GM18951 (cell line): ENCODE measurements around the gene CD160.

Experiments
- POLR2A ChIP-seq: IDR thresholded peaks from 4 replicates; pipeline ENCODE4 v1.6.1; 2011; ENCODE audit warnings: mild to moderate bottlenecking; ENCODE audit not compliant: insufficient read length, insufficient read depth; ENCODE audit errors: extremely low read depth
- in situ Hi-C: fragments of 300-500 bp; cut with MboI; formaldehyde crosslinking; loops from one replicate; pipeline ENCODE4 v1.12.0; 2022; ENCODE audit warnings: low sequenced_read_pairs, mixed read lengths, inconsistent platforms; ENCODE audit not compliant: unreplicated experiment

The CD160 gene

GRCh38 chr1:145701306-145701862 is 17.9 kb upstream of the CD160 start:
- no peak for TF ChIP-seq POLR2A
- in situ Hi-C loops: loop anchor here (25.0 kb wide), 1 partner anchor 114 kb away; no protein-coding TSS in a partner anchor

- in situ Hi-C loops: loop anchor here (25.0 kb wide), 1 partner anchor 115 kb away; no protein-coding TSS in a partner anchor
- no peak for TF ChIP-seq POLR2A
Measured at GRCh38 chr1:145702052-145702451, 17.2 kb upstream of the CD160 start.

- in situ Hi-C loops: loop anchor here (25.0 kb wide), 1 partner anchor 116 kb away; no protein-coding TSS in a partner anchor
- TF ChIP-seq POLR2A: no peak
Measured at GRCh38 chr1:145702826-145703225, 16.5 kb upstream of the CD160 start.

- in situ Hi-C loops: loop anchor here (25.0 kb wide), 1 partner anchor 118 kb away; no protein-coding TSS in a partner anchor
Measured at GRCh38 chr1:145705622-145706021, 13.7 kb upstream of the CD160 start.

GRCh38 chr1:145706086-145706664 is 13.1 kb upstream of the CD160 start:
- in situ Hi-C loops: loop anchor here (25.0 kb wide), 1 partner anchor 119 kb away; no protein-coding TSS in a partner anchor
- no peak for TF ChIP-seq POLR2A

More at GRCh38 chr1:145705622-145706021, 13.7 kb upstream of the CD160 start:
- TF ChIP-seq POLR2A: no peak

GRCh38 chr1:145707183-145707867 is 12.0 kb upstream of the CD160 start, which contains the start of gene PDZK1:
PDZK1 (minus strand) TSS chr1:145707368; CDS start chr1:145688021, 19,347 bp downstream.
- in situ Hi-C loops: loop anchor here (25.0 kb wide), 1 partner anchor 120 kb away; no protein-coding TSS in a partner anchor
- no peak for TF ChIP-seq POLR2A

GRCh38 chr1:145708063-145708462 is 11.2 kb upstream of the CD160 start:
- TF ChIP-seq POLR2A: no peak
- in situ Hi-C loops: loop anchor here (25.0 kb wide), 1 partner anchor 121 kb away; no protein-coding TSS in a partner anchor

GRCh38 chr1:145710291-145711027 is 8.8 kb upstream of the CD160 start:
- TF ChIP-seq POLR2A: no peak
- in situ Hi-C loops: loop anchor here (25.0 kb wide), 1 partner anchor 123 kb away; no protein-coding TSS in a partner anchor

GRCh38 chr1:145711213-145711651 is 8.1 kb upstream of the CD160 start:
- no peak for TF ChIP-seq POLR2A
- in situ Hi-C loops: loop anchor here (25.0 kb wide), 1 partner anchor 124 kb away; no protein-coding TSS in a partner anchor

GRCh38 chr1:145714524-145715111 is 4.7 kb upstream of the CD160 start:
- in situ Hi-C loops: loop anchor here (25.0 kb wide), 1 partner anchor 127 kb away; no protein-coding TSS in a partner anchor
- TF ChIP-seq POLR2A: no peak

GRCh38 chr1:145716641-145717345 is 2.5 kb upstream of the CD160 start:
- in situ Hi-C loops: loop anchor here (25.0 kb wide), 1 partner anchor 129 kb away; no protein-coding TSS in a partner anchor

GRCh38 chr1:145717833-145718232 is 1.5 kb upstream of the CD160 start:
- in situ Hi-C loops: loop anchor here (25.0 kb wide), 1 partner anchor 131 kb away; no protein-coding TSS in a partner anchor
- no peak for TF ChIP-seq POLR2A

More at GRCh38 chr1:145716641-145717345, 2.5 kb upstream of the CD160 start:
- TF ChIP-seq POLR2A: no peak

GRCh38 chr1:145718465-145718864 is 834 bp upstream of the CD160 start:
- in situ Hi-C loops: loop anchor here (25.0 kb wide), 1 partner anchor 131 kb away; no protein-coding TSS in a partner anchor
